SH-SY5Y (cell line): ENCODE results near the gene POU2F3.

Experiments used
- GATA2 ChIP-seq: IDR thresholded peaks from 2 replicates; pipeline ENCODE4 v1.6.1; 2011; ENCODE audit warnings: mild to moderate bottlenecking, low read depth, low read length
- GATA3 ChIP-seq: IDR thresholded peaks from 2 replicates; pipeline ENCODE4 v1.6.1; 2011; ENCODE audit warnings: low read depth, mild to moderate bottlenecking, low read length, moderate library complexity

GRCh38 chr11:120294096-120294495, 54.2 kb downstream of the POU2F3 start:
- TF ChIP-seq GATA2 (no peak), GATA3 (no peak)
